Calu3 (cell line): ENCODE data around the gene KLC1. TPM values are rescaled to one million over a fixed set of nuclear protein-coding genes. Genes with fewer than 3 reads are reported as not detected.

Experiments
- BruUV-seq: library from RNA; stranded (reverse); fragments of 400-500 nt; replicated peaks from 2 replicates; lab custom pipeline; 2021; lab: Mats Ljungman, UMichigan
- CTCF ChIA-PET: fragments of 300-600 bp; sonication (Branson Sonifier 250); formaldehyde crosslinking; loops from one replicate; lab custom pipeline; 2022; ENCODE audit warnings: antibody characterized with exemption; lab: Charles Lee
- DNase-seq: peaks from one replicate; pipeline ENCODE4 v3.0.0; 2022
- H3K27ac Mint-ChIP-seq: one replicate; pipeline ENCODE4 v1.8.0; 2022; ENCODE audit warnings: mixed read lengths; ENCODE audit not compliant: unreplicated experiment
- H3K27me3 Mint-ChIP-seq: one replicate; pipeline ENCODE4 v1.8.0; 2022; ENCODE audit warnings: mixed read lengths; ENCODE audit not compliant: unreplicated experiment
- H3K36me3 Mint-ChIP-seq: one replicate; pipeline ENCODE4 v1.8.0; 2022; ENCODE audit warnings: mild to moderate bottlenecking, moderate library complexity, mixed read lengths; ENCODE audit not compliant: insufficient read depth, unreplicated experiment
- H3K4me1 Mint-ChIP-seq: one replicate; pipeline ENCODE4 v1.8.0; 2022; ENCODE audit warnings: mild to moderate bottlenecking, low read depth, mixed read lengths; ENCODE audit not compliant: unreplicated experiment
- H3K4me3 Mint-ChIP-seq: one replicate; pipeline ENCODE4 v1.8.0; 2022; ENCODE audit warnings: mild to moderate bottlenecking, low read depth, moderate library complexity, mixed read lengths; ENCODE audit not compliant: unreplicated experiment
- H3K9me3 Mint-ChIP-seq: one replicate; pipeline ENCODE4 v1.8.0; 2022; ENCODE audit warnings: low read depth, mixed read lengths; ENCODE audit not compliant: unreplicated experiment
- CTCF ChIP-seq: fragments of 200-600 bp; IDR thresholded peaks from one replicate; pipeline ENCODE4 v1.8.0; 2022; ENCODE audit warnings: antibody characterized with exemption; ENCODE audit not compliant: unreplicated experiment
- intact Hi-C: fragments of 100-400 bp; cut with micrococcal nuclease; formaldehyde crosslinking; loops from one replicate; pipeline ENCODE4 v1.10.0; 2022; ENCODE audit not compliant: unreplicated experiment
- total RNA-seq: library from RNA; stranded (reverse); gene quantifications from 2 replicates; pipeline ENCODE4 v1.2.3, GENCODE V29; 2022

KLC1 gene
- total RNA-seq, 1 experiment from 2014 or later: 124 TPM

GRCh38 chr14:103728141-103728540, 99.1 kb downstream of the KLC1 start:
- Mint-ChIP-seq H3K9me3 (no peaks in the 10 kb centered on the region), H3K27me3 (no peaks in the 10 kb centered on the region), H3K4me3 (no peak overlapping the region), H3K27ac (no peak overlapping the region), H3K4me1 (no peaks in the 10 kb centered on the region), H3K36me3 (peaks cover 28% of the 10 kb centered on the region)
- CTCF ChIA-PET: no interaction called here
- intact Hi-C loops: no loop called here
- no TSS peak for BruUV-seq
- TF ChIP-seq CTCF: no peak
- DNase-seq: no peak

DNA sequence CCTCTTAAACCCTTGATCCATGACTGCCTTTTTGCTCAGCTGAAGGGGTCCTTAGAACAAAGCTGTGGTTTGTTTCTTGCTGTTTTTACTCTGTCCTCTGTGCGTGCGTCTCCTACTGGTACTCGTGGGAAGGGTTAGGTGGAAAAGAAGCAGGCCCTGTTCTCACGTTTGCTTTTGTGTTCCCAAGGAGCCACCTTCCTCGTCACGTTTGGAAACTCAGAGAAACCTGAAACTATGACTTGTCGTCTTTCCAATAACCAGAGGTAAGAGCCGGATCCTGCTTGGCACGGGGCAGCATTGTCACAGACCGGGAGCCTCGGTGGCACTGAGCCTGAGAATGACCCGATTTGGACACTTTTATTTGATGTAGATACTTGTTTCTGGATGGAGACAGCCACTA, 99.7 kb downstream of the KLC1 start:
- no peaks in the 10 kb centered on the region for H3K9me3 Mint-ChIP-seq
- no peak overlapping the region for H3K4me3 Mint-ChIP-seq
- no TSS peak for BruUV-seq
- DNase-seq: no peak
- peaks cover 28% of the 10 kb centered on the region for H3K36me3 Mint-ChIP-seq
- H3K27me3 Mint-ChIP-seq: no peaks in the 10 kb centered on the region
- no peak for TF ChIP-seq CTCF
- H3K27ac Mint-ChIP-seq: no peak overlapping the region
- intact Hi-C loops: no loop called here
- H3K4me1 Mint-ChIP-seq: no peaks in the 10 kb centered on the region
- CTCF ChIA-PET: interaction anchor here (0.6 kb wide), 1 partner anchor 1076 kb away, joined by 4 read pairs; no protein-coding TSS in a partner anchor

- no peak overlapping the region for H3K27ac Mint-ChIP-seq
- CTCF ChIA-PET: no interaction called here
- no peak for DNase-seq
- intact Hi-C loops: no loop called here
- no peaks in the 10 kb centered on the region for H3K4me1 Mint-ChIP-seq
- peaks cover 38% of the 10 kb centered on the region for H3K36me3 Mint-ChIP-seq
- no peak for TF ChIP-seq CTCF
- H3K4me3 Mint-ChIP-seq: no peak overlapping the region
- BruUV-seq: no TSS peak
- no peaks in the 10 kb centered on the region for H3K9me3 Mint-ChIP-seq
- H3K27me3 Mint-ChIP-seq: no peaks in the 10 kb centered on the region
These were observed 100.8 kb downstream of the KLC1 start for GRCh38 chr14:103729496-103730448.

DNA sequence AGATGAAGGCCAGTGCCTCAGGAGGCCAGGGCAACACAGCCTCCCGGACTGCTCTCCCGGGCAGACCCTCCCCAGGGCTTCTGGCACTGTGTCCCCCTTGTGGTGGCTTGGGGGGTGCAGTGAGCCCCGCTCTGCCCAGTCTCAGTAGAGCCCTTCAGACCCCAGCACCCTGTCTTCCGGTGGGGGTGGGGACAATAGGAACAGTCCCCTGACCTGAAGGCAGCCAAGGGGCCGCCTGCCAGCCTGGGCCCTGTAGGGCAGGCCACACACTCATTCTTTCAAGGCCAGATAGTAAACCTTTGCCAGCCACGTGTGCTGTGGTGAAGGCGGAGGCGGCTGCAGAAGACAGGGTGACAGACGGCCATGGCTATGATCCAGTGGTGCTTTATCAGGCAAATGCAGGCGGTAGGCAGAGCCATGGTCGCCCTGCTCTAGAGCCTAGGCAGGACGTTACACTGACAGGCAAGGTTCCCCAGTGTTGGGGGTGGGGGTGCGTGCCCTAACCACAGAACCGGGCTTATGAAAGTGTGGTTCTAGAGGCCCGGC, 101.6 kb downstream of the KLC1 start:
- Mint-ChIP-seq H3K36me3 (peaks cover 46% of the 10 kb centered on the region), H3K27me3 (no peaks in the 10 kb centered on the region)
- CTCF ChIA-PET: no interaction called here

More for the DNA sequence above, 101.6 kb downstream of the KLC1 start:
- TF ChIP-seq CTCF: peak; percentile 35
- Mint-ChIP-seq H3K4me3 (no peak overlapping the region), H3K9me3 (no peaks in the 10 kb centered on the region), H3K4me1 (no peaks in the 10 kb centered on the region), H3K27ac (no peak overlapping the region)
- DNase-seq: no peak
- intact Hi-C loops: no loop called here
- BruUV-seq: no TSS peak
